ENCODE measurements around the gene LHFPL5. TPM values are rescaled to one million over a fixed set of nuclear protein-coding genes. Genes with fewer than 3 reads are reported as not detected.

LHFPL5 gene
- total RNA-seq, 4 donors from 2014 or later = not detected

DNA sequence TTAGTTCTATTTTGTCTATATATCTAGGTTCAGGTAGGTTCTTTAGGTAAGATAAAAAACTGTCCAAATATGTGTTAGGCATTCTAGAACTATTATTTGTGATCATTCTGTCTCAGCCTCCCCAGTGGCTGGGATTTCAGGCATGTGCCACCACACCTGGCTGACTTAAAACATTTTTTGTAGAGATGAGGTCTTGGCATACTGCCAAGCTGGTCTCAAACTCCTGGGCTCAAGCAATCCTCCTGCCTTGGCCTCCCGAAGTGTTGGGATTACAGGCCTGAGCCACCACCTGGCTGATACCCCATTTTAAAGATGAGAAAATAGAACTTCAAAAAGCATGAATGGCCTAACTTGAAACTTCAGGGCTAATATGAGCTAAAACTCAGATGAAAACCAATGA lies 33.9 kb downstream of the LHFPL5 start:
- H3K4me1 ChIP-seq = no peaks in the 10 kb centered on the region
- intact Hi-C loops (cut with DNase I; ENCODE audit: low total_unique reads) = no loop called here

DNA sequence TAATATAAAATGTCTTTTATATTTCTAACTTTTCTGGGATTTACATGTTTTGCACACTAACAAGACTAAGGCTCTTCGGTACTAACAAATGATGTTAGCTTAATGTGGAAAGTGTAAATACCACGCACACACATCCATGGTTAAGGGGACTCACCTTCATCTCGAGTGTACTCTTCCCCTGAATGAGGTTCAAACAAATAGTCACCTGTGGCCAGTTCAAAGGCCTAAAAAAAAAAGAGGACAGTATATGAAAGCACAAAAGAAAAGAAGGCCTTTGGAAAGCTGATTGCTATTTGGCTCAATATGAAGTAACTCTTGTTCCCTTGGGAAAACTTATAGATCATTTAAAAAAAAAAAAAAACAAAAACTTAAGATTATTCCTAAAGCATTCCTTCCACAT lies 37.2 kb downstream of the LHFPL5 start:
- intact Hi-C loops (cut with DNase I; ENCODE audit: low total_unique reads) = no loop called here
- DNase-seq = no peak
- Histone ChIP-seq H3K27ac (no peak overlapping the region), H3K4me1 (no peaks in the 10 kb centered on the region), H3K36me3 (no peaks in the 10 kb centered on the region), H3K27me3 (no peaks in the 10 kb centered on the region), H3K4me3 (no peak overlapping the region), H3K9me3 (no peaks in the 10 kb centered on the region)
- TF ChIP-seq, protein P1, sequence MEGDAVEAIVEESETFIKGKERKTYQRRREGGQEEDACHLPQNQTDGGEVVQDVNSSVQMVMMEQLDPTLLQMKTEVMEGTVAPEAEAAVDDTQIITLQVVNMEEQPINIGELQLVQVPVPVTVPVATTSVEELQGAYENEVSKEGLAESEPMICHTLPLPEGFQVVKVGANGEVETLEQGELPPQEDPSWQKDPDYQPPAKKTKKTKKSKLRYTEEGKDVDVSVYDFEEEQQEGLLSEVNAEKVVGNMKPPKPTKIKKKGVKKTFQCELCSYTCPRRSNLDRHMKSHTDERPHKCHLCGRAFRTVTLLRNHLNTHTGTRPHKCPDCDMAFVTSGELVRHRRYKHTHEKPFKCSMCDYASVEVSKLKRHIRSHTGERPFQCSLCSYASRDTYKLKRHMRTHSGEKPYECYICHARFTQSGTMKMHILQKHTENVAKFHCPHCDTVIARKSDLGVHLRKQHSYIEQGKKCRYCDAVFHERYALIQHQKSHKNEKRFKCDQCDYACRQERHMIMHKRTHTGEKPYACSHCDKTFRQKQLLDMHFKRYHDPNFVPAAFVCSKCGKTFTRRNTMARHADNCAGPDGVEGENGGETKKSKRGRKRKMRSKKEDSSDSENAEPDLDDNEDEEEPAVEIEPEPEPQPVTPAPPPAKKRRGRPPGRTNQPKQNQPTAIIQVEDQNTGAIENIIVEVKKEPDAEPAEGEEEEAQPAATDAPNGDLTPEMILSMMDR (IDR thresholded peaks at IDR 0.05) = no peak
- TF ChIP-seq POLR2A (IDR thresholded peaks at IDR 0.05) = no peak

More for the DNA sequence above, 33.9 kb downstream of the LHFPL5 start:
- Histone ChIP-seq H3K36me3 (no peaks in the 10 kb centered on the region), H3K4me3 (no peak overlapping the region), H3K27me3 (no peaks in the 10 kb centered on the region), H3K27ac (no peak overlapping the region), H3K9me3 (no peaks in the 10 kb centered on the region)
- no peak for DNase-seq
- TF ChIP-seq, protein P1 (IDR thresholded peaks at IDR 0.05) = no peak
- TF ChIP-seq POLR2A (IDR thresholded peaks at IDR 0.05) = no peak

DNA sequence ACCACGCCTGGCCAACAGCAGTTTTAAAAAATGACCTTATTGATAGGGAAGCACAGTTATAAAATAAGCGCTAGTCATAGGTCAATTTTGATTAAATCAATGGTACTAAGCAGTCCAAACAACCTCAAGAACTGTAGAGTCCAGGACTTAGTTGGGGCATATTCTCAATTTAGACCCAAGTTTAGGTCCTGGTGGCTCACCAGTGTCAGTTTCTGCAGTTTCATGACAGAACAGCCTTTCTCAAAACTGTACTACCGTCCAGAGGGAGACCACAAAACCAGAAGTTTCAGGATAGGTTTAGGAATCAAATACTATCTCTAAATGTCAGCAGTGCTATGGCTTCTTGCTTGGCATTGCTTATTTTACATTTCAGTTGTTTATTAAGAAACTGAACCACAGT lies 39.1 kb downstream of the LHFPL5 start:
- no peaks in the 10 kb centered on the region for H3K27me3 ChIP-seq
- H3K36me3 ChIP-seq = no peaks in the 10 kb centered on the region
- no peak overlapping the region for H3K4me3 ChIP-seq
- H3K27ac ChIP-seq = no peak overlapping the region
- H3K9me3 ChIP-seq = no peaks in the 10 kb centered on the region
- no peaks in the 10 kb centered on the region for H3K4me1 ChIP-seq
- DNase-seq = no peak
- intact Hi-C loops (cut with DNase I; ENCODE audit: low total_unique reads) = no loop called here
- TF ChIP-seq, protein P1 (IDR thresholded peaks at IDR 0.05) = no peak
- no peak for TF ChIP-seq POLR2A (IDR thresholded peaks at IDR 0.05)

DNA sequence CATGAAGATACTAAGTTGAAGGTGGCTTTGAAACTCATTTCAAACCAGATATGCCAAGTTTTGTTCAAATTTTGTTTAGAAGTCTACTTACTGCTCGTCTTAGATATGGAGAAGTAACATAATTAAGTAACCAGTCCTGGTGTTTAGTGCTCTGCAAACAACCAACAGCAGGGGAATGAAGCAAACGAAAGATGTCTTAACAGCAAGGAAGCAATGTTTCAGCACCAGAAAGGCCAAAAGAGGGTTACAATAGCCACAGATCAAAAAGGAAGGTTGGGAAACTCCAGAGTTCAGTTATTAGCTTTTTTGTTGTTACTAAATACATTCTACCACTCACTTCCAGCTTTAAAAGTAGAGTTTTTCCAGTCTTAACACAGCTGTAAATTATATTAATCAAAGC lies 45.1 kb downstream of the LHFPL5 start:
- intact Hi-C loops (cut with DNase I; ENCODE audit: low total_unique reads) = no loop called here

DNA sequence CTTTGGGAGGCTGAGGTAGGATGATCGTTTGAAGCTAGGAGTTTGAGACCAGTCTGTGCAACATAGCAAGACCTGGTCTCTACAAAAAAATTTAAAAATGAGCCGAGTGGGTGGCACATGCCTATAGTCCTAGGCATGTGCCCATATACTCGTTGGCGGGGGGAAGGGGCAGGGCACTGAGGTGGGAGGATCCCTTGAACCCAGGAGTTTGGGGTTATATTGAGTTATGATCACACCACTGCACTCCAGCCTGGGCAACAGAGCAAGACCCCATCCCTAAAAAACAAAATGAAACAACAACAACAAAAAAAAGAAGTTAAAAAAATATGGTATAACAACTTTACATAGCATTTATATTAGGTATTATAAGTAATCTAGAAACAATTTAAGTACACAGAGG lies 47.8 kb downstream of the LHFPL5 start:
- H3K36me3 ChIP-seq = no peaks in the 10 kb centered on the region
- H3K27me3 ChIP-seq = no peaks in the 10 kb centered on the region
- H3K4me1 ChIP-seq = no peaks in the 10 kb centered on the region
- no peak for TF ChIP-seq POLR2A (IDR thresholded peaks at IDR 0.05)
- TF ChIP-seq, protein P1 (IDR thresholded peaks at IDR 0.05) = no peak
- H3K4me3 ChIP-seq = no peak overlapping the region
- no peaks in the 10 kb centered on the region for H3K9me3 ChIP-seq
- intact Hi-C loops (cut with DNase I; ENCODE audit: low total_unique reads) = no loop called here
- no peak overlapping the region for H3K27ac ChIP-seq
- DNase-seq = no peak

More for the DNA sequence above, 45.1 kb downstream of the LHFPL5 start:
- H3K36me3 ChIP-seq = no peaks in the 10 kb centered on the region
- no peak overlapping the region for H3K4me3 ChIP-seq
- H3K27ac ChIP-seq = no peak overlapping the region
- H3K27me3 ChIP-seq = no peaks in the 10 kb centered on the region
- no peaks in the 10 kb centered on the region for H3K4me1 ChIP-seq
- TF ChIP-seq, protein P1 (IDR thresholded peaks at IDR 0.05) = no peak
- TF ChIP-seq POLR2A (IDR thresholded peaks at IDR 0.05) = no peak
- H3K9me3 ChIP-seq = no peaks in the 10 kb centered on the region
- DNase-seq = no peak

All from uterus (tissue), 4 donors.